HCT116 (cell line): ENCODE results near the gene FN3KRP. TPM values are rescaled to one million over a fixed set of nuclear protein-coding genes. Genes with fewer than 3 reads are reported as not detected.
A peak's percentile ranks its signal among the peaks of the same experiment; 100 is the strongest.

ENCODE experiments used
- ATAC-seq: fragments of 200-7000 bp; cut with Tn5 transposase; 2 replicates; pipeline ENCODE4 v1.9.1; 2020; ENCODE audit warnings: mild to moderate bottlenecking, moderate library complexity
- BruUV-seq: library from RNA; stranded (reverse); fragments of 400-500 nt; replicated peaks from 2 replicates; lab custom pipeline; 2021; lab: Mats Ljungman, UMichigan
- CTCF ChIA-PET: fragments of 300-600 bp; sonication (Branson Sonifier 250); formaldehyde crosslinking; loops from one replicate; lab custom pipeline; 2021; ENCODE audit warnings: antibody characterized with exemption; lab: Charles Lee
- POLR2A ChIA-PET: fragments of 300-600, 350-600 bp; sonication (Branson Sonifier 250); formaldehyde crosslinking; loops from one replicate; lab custom pipeline; 2021; ENCODE audit warnings: antibody characterized with exemption; lab: Charles Lee
- RAD21 ChIA-PET, 2 experiments: fragments of 300-600 bp; sonication (Branson Sonifier 250); formaldehyde crosslinking; loops; one replicate each; lab custom pipeline; 2023; ENCODE audit warnings: low total read pairs in 2 of 2; ENCODE audit not compliant: uncharacterized antibody in 2 of 2, unreplicated experiment in 2 of 2, low non-redundant PET in 1 of 2; lab: Charles Lee
- DNase-seq: peaks from one replicate; pipeline ENCODE4 v3.0.0-alpha.2; 2010; ENCODE audit warnings: low read depth, low spot score
- H2AFZ ChIP-seq: fragments of 200-600 bp; shearing (Covaris generic), sonication (generic); 2 replicates; pipeline ENCODE4 v1.6.1; 2017; ENCODE audit warnings: low read depth, mixed run types, mixed read lengths, antibody characterized with exemption, low read length; ENCODE audit not compliant: poor library complexity, severe bottlenecking
- H3K27ac ChIP-seq: 2 replicates; pipeline ENCODE4 v1.5.1; 2012; ENCODE audit warnings: low read depth, low read length
- H3K27me3 ChIP-seq: fragments of 200-600 bp; sonication (generic); 2 replicates; pipeline ENCODE4 v1.6.1; 2016; ENCODE audit warnings: mixed run types, low read length, mixed read lengths; ENCODE audit not compliant: insufficient read depth
- H3K36me3 ChIP-seq, 2 experiments: fragments of 200-500 bp in 1 of 2; fragments of 200-600 bp in 1 of 2; sonication (Bioruptor generic) in 1 of 2; sonication (generic) in 1 of 2; 2 replicates each; pipeline versions ENCODE4 v1.5.1 to v1.6.1; 2014 to 2016; ENCODE audit warnings: low read length in 2 of 2, inconsistent platforms in 1 of 2, mixed read lengths in 1 of 2, mixed run types in 1 of 2; ENCODE audit not compliant: insufficient read depth in 2 of 2, control insufficient read depth in 1 of 2
- H3K4me1 ChIP-seq, 2 experiments: fragments of 200-600 bp in 1 of 2; sonication (generic) in 1 of 2; 2 replicates each; pipeline versions ENCODE4 v1.5.1 to v1.6.1; 2012 to 2017; ENCODE audit warnings: low read length in 2 of 2, inconsistent platforms in 1 of 2, mild to moderate bottlenecking in 1 of 2, mixed read lengths in 1 of 2, mixed run types in 1 of 2, moderate library complexity in 1 of 2; ENCODE audit not compliant: insufficient read depth in 2 of 2, control insufficient read depth in 1 of 2
- H3K4me2 ChIP-seq: fragments of 200-600 bp; sonication (generic); 2 replicates; pipeline ENCODE4 v1.6.1; 2017; ENCODE audit warnings: mixed run types, low read length, mixed read lengths
- H3K4me3 ChIP-seq, 2 experiments: fragments of 200-600 bp in 1 of 2; sonication (generic) in 1 of 2; replicated peaks in 1 of 2; 2 replicates each; pipeline ENCODE4 v1.5.1; 2011 to 2016; ENCODE audit warnings: low read length in 2 of 2, control low read depth in 1 of 2, low read depth in 1 of 2, mild to moderate bottlenecking in 1 of 2, mixed read lengths in 1 of 2, mixed run types in 1 of 2
- H3K79me2 ChIP-seq: fragments of 200-600 bp; sonication (generic); 2 replicates; pipeline ENCODE4 v1.6.1; 2017; ENCODE audit warnings: mild to moderate bottlenecking, mixed run types, low read length, moderate library complexity, mixed read lengths; ENCODE audit not compliant: insufficient read depth
- H3K9ac ChIP-seq: fragments of 200-600 bp; sonication (generic); 2 replicates; pipeline ENCODE4 v1.6.1; 2016; ENCODE audit warnings: low read length, mixed read lengths
- H3K9me2 ChIP-seq: fragments of 200-600 bp; sonication (generic), shearing (Covaris generic); 2 replicates; pipeline ENCODE4 v1.6.1; 2017; ENCODE audit warnings: mixed run types, mild to moderate bottlenecking, moderate library complexity; ENCODE audit not compliant: insufficient read depth
- H3K9me3 ChIP-seq, 2 experiments: fragments of 200-500 bp in 1 of 2; fragments of 200-600 bp in 1 of 2; sonication (Bioruptor generic) in 1 of 2; sonication (generic) in 1 of 2; 2 replicates each; pipeline ENCODE4 v1.6.1; 2014 to 2017; ENCODE audit warnings: low read length in 2 of 2, mixed read lengths in 2 of 2, inconsistent platforms in 1 of 2, low read depth in 1 of 2, mild to moderate bottlenecking in 1 of 2, mixed run types in 1 of 2, moderate library complexity in 1 of 2; ENCODE audit not compliant: control insufficient read depth in 1 of 2, insufficient read depth in 1 of 2
- H4K20me1 ChIP-seq: fragments of 200-600 bp; sonication (generic), shearing (Covaris generic); 2 replicates; pipeline ENCODE4 v1.6.1; 2017; ENCODE audit warnings: mixed run types, mild to moderate bottlenecking, moderate library complexity; ENCODE audit not compliant: insufficient read depth
- ATF3 ChIP-seq: IDR thresholded peaks from 2 replicates; pipeline ENCODE4 v1.6.1; 2012
- FOSL1 ChIP-seq: IDR thresholded peaks from 2 replicates; pipeline ENCODE4 v1.6.1; 2012; ENCODE audit warnings: low read depth
- REST ChIP-seq: IDR thresholded peaks from 2 replicates; pipeline ENCODE4 v1.6.1; 2012; ENCODE audit warnings: low read depth
- intact Hi-C: fragments of 100-400 bp; cut with micrococcal nuclease; formaldehyde crosslinking; loops from 2 replicates; pipeline ENCODE4 v1.10.0; 2022
- total RNA-seq: library from RNA; stranded (reverse); gene quantifications from one replicate; pipeline ENCODE4 v1.2.1, GENCODE V29; 2021; ENCODE audit not compliant: unreplicated experiment

FN3KRP gene
- total RNA-seq, 1 experiment from 2014 or later = 35.2 TPM

GRCh38 chr17:82699551-82699950, 17.0 kb upstream of the FN3KRP start:
- no TSS peak for BruUV-seq
- POLR2A ChIA-PET = no interaction called here
- H3K4me2 ChIP-seq = peak overlapping the region; percentile 74
- peaks cover 7 to 18% of the 10 kb centered on the region in 2 experiments; a peak in 2 of 4 replicates for H3K4me1 ChIP-seq
- no peaks in the 10 kb centered on the region for H3K9me2 ChIP-seq
- H3K9me3 ChIP-seq = peaks cover 10 to 12% of the 10 kb centered on the region in 2 experiments; a peak in 2 of 4 replicates
- no peak for ATAC-seq
- H2AFZ ChIP-seq = no peak overlapping the region
- no peaks in the 10 kb centered on the region for H3K27me3 ChIP-seq
- no peaks in the 10 kb centered on the region for H3K79me2 ChIP-seq
- H3K36me3 ChIP-seq = no peaks in the 10 kb centered on the region
- H3K27ac ChIP-seq = no peak overlapping the region
- no peak overlapping the region; a peak in 1 of 4 replicates for H3K4me3 ChIP-seq
- H4K20me1 ChIP-seq = no peaks in the 10 kb centered on the region
- RAD21 ChIA-PET = interaction anchor here in 1 of 2 experiments (0.6 kb wide), 1 partner anchor 17 kb away, joined by 5 read pairs; the partner anchor contains the start of gene FN3KRP
- CTCF ChIA-PET = no interaction called here
- DNase-seq = no peak
- intact Hi-C loops = no loop called here
- no peak overlapping the region for H3K9ac ChIP-seq
- TF ChIP-seq FOSL1 (no peak), REST (no peak)

- no peak for TF ChIP-seq ATF3
- ATAC-seq (no peak), DNase-seq (no peak)
- Histone ChIP-seq H3K9me3 (no peaks in the 10 kb centered on the region), H3K27ac (no peak overlapping the region), H4K20me1 (no peaks in the 10 kb centered on the region), H3K4me2 (no peak overlapping the region), H3K9ac (no peak overlapping the region), H3K79me2 (no peaks in the 10 kb centered on the region), H3K36me3 (no peaks in the 10 kb centered on the region), H3K27me3 (no peaks in the 10 kb centered on the region), H3K4me1 (peaks cover 5 to 17% of the 10 kb centered on the region in 2 experiments; a peak in 2 of 4 replicates), H3K9me2 (no peaks in the 10 kb centered on the region), H2AFZ (no peak overlapping the region), H3K4me3 (no peak overlapping the region)
- ChIA-PET CTCF (no interaction called here), POLR2A (interaction anchor here (0.9 kb wide), 1 partner anchor 14 kb away, joined by 5 read pairs; the partner anchor contains the start of gene FN3KRP), RAD21 (no interaction called here)
- intact Hi-C loops = no loop called here
- no TSS peak for BruUV-seq
Observed at GRCh38 chr17:82702231-82702927, 14.1 kb upstream of the FN3KRP start.
